ENCODE data around the gene PTPRD.

The PTPRD gene

GRCh38 chr9:8680658-8681057, 1932.1 kb downstream of the PTPRD start:
- H3K9me2 ChIP-seq (replicated peaks; ENCODE audit: low read depth, low read length) = no peaks in the 10 kb centered on the region
- no peaks in the 10 kb centered on the region for H3F3A ChIP-seq (ENCODE audit: low read depth)
- no peak for TF ChIP-seq EZH2phosphoT487 (IDR thresholded peaks at IDR 0.05; ENCODE audit: borderline replicate concordance)
- no peak for TF ChIP-seq CTCF (conservative IDR thresholded peaks at IDR 0.05; ENCODE audit: low read length)
- peaks cover 9% of the 10 kb centered on the region; the same call in 1 of the 2 replicates for H3K36me3 ChIP-seq (ENCODE audit: insufficient read depth, low read length)
- H3K9ac ChIP-seq (ENCODE audit: low read depth, low read length, poor library complexity, severe bottlenecking) = no peak overlapping the region
- peaks cover 16% of the 10 kb centered on the region for H3K4me1 ChIP-seq (ENCODE audit: insufficient read depth, low read length, poor library complexity, severe bottlenecking)
- peaks cover 97% of the 10 kb centered on the region for H3K79me2 ChIP-seq (ENCODE audit: insufficient read depth, low read length)
- no peak overlapping the region for H3K4me3 ChIP-seq (ENCODE audit: low read length, poor library complexity, severe bottlenecking)
- peaks cover 21% of the 10 kb centered on the region for H4K20me1 ChIP-seq (ENCODE audit: insufficient read depth, low read length, poor library complexity, severe bottlenecking)
- H2AFZ ChIP-seq (ENCODE audit: low read length) = no peak overlapping the region
- H3K27me3 ChIP-seq (ENCODE audit: insufficient read depth, low read length, poor library complexity, severe bottlenecking) = no peaks in the 10 kb centered on the region
- no peak overlapping the region for H3K4me2 ChIP-seq (ENCODE audit: low read depth, low read length, poor library complexity, severe bottlenecking)
- H3K9me3 ChIP-seq (ENCODE audit: insufficient read depth, low read depth, low read length) = no peaks in the 10 kb centered on the region

- Histone ChIP-seq H4K20me1 (ENCODE audit: insufficient read depth, low read length, poor library complexity, severe bottlenecking) (peaks cover 21% of the 10 kb centered on the region), H3F3A (ENCODE audit: low read depth) (no peaks in the 10 kb centered on the region), H2AFZ (ENCODE audit: low read length) (no peak overlapping the region), H3K4me2 (ENCODE audit: low read depth, low read length, poor library complexity, severe bottlenecking) (no peak overlapping the region), H3K79me2 (ENCODE audit: insufficient read depth, low read length) (peaks cover 97% of the 10 kb centered on the region), H3K36me3 (ENCODE audit: insufficient read depth, low read length) (peaks cover 8% of the 10 kb centered on the region; the same call in 1 of the 2 replicates), H3K9me3 (ENCODE audit: insufficient read depth, low read depth, low read length) (no peaks in the 10 kb centered on the region), H3K27me3 (ENCODE audit: insufficient read depth, low read length, poor library complexity, severe bottlenecking) (no peaks in the 10 kb centered on the region), H3K9ac (ENCODE audit: low read depth, low read length, poor library complexity, severe bottlenecking) (no peak overlapping the region), H3K4me1 (ENCODE audit: insufficient read depth, low read length, poor library complexity, severe bottlenecking) (peaks cover 16% of the 10 kb centered on the region), H3K4me3 (ENCODE audit: low read length, poor library complexity, severe bottlenecking) (no peak overlapping the region), H3K9me2 (replicated peaks; ENCODE audit: low read depth, low read length) (no peaks in the 10 kb centered on the region)
- no peak for TF ChIP-seq EZH2phosphoT487 (IDR thresholded peaks at IDR 0.05; ENCODE audit: borderline replicate concordance)
- no peak for TF ChIP-seq CTCF (conservative IDR thresholded peaks at IDR 0.05; ENCODE audit: low read length)
These were observed 1932.6 kb downstream of the PTPRD start for GRCh38 chr9:8680157-8680556.

GRCh38 chr9:8679371-8679822, 1933.4 kb downstream of the PTPRD start:
- peaks cover 98% of the 10 kb centered on the region for H3K79me2 ChIP-seq (ENCODE audit: insufficient read depth, low read length)
- H2AFZ ChIP-seq (ENCODE audit: low read length) = no peak overlapping the region
- H3F3A ChIP-seq (ENCODE audit: low read depth) = no peaks in the 10 kb centered on the region
- H3K4me3 ChIP-seq (ENCODE audit: low read length, poor library complexity, severe bottlenecking) = no peak overlapping the region
- H3K4me1 ChIP-seq (ENCODE audit: insufficient read depth, low read length, poor library complexity, severe bottlenecking) = peaks cover 16% of the 10 kb centered on the region
- H3K36me3 ChIP-seq (ENCODE audit: insufficient read depth, low read length) = peaks cover 4% of the 10 kb centered on the region; the same call in 1 of the 2 replicates
- no peaks in the 10 kb centered on the region for H3K9me2 ChIP-seq (replicated peaks; ENCODE audit: low read depth, low read length)
- TF ChIP-seq EZH2phosphoT487 (IDR thresholded peaks at IDR 0.05; ENCODE audit: borderline replicate concordance) (no peak), CTCF (conservative IDR thresholded peaks at IDR 0.05; ENCODE audit: low read length) (no peak)
- no peak overlapping the region for H3K4me2 ChIP-seq (ENCODE audit: low read depth, low read length, poor library complexity, severe bottlenecking)
- H3K9ac ChIP-seq (ENCODE audit: low read depth, low read length, poor library complexity, severe bottlenecking) = no peak overlapping the region
- no peaks in the 10 kb centered on the region for H3K27me3 ChIP-seq (ENCODE audit: insufficient read depth, low read length, poor library complexity, severe bottlenecking)
- peaks cover 21% of the 10 kb centered on the region for H4K20me1 ChIP-seq (ENCODE audit: insufficient read depth, low read length, poor library complexity, severe bottlenecking)
- H3K9me3 ChIP-seq (ENCODE audit: insufficient read depth, low read depth, low read length) = no peaks in the 10 kb centered on the region

Measured in Loucy (cell line).